Liver (tissue), 3 donors: ENCODE data around the gene ATXN10.

Experiments
- ATF3 ChIP-seq: IDR thresholded peaks from 2 replicates; pipeline ENCODE4 v1.6.1; 2016; ENCODE audit warnings: antibody characterized with exemption
- CTCF ChIP-seq: fragments of 150-350 bp; IDR thresholded peaks from 2 replicates; pipeline ENCODE4 v1.5.1; 2017; ENCODE audit warnings: improper control_type of control experiment, low read depth, low read length; ENCODE audit not compliant: missing input control
- EGR1 ChIP-seq, 2 donors: IDR thresholded peaks; 2 replicates each; pipeline ENCODE4 v1.6.1; 2016 to 2018; ENCODE audit warnings: antibody characterized with exemption in 2 of 2, low read depth in 2 of 2
- FOXA1 ChIP-seq: IDR thresholded peaks from 2 replicates; pipeline ENCODE4 v1.6.1; 2016; ENCODE audit warnings: antibody characterized with exemption
- GABPA ChIP-seq, 2 donors: IDR thresholded peaks in 1 of 2; conservative IDR thresholded peaks in 1 of 2; 2 replicates each; pipeline ENCODE4 v1.6.1; 2016; ENCODE audit warnings: antibody characterized with exemption in 2 of 2, mild to moderate bottlenecking in 1 of 2, moderate library complexity in 1 of 2
- JUND ChIP-seq, 2 donors: IDR thresholded peaks; 2 replicates each; pipeline ENCODE4 v1.6.1; 2016; ENCODE audit warnings: antibody characterized with exemption in 2 of 2
- MAX ChIP-seq: IDR thresholded peaks from 2 replicates; pipeline ENCODE4 v1.6.1; 2016; ENCODE audit warnings: antibody characterized with exemption
- RAD21 ChIP-seq, 2 donors: IDR thresholded peaks; 2 replicates each; pipeline ENCODE4 v1.6.1; 2016; ENCODE audit warnings: antibody characterized with exemption in 2 of 2, mild to moderate bottlenecking in 2 of 2
- REST ChIP-seq: IDR thresholded peaks from 2 replicates; pipeline ENCODE4 v1.6.1; 2016; ENCODE audit warnings: antibody characterized with exemption, mild to moderate bottlenecking
- RXRA ChIP-seq, 2 donors: IDR thresholded peaks; 2 replicates each; pipeline ENCODE4 v1.6.1; 2017 to 2018; ENCODE audit warnings: antibody characterized with exemption in 2 of 2, mild to moderate bottlenecking in 1 of 2
- SP1 ChIP-seq: IDR thresholded peaks from 2 replicates; pipeline ENCODE4 v1.6.1; 2018; ENCODE audit warnings: antibody characterized with exemption, mild to moderate bottlenecking
- TAF1 ChIP-seq: conservative IDR thresholded peaks from 2 replicates; pipeline ENCODE4 v1.6.1; 2016; ENCODE audit warnings: antibody characterized with exemption, mild to moderate bottlenecking
- donor health status: healthy.
- donor health status: healthy.

GRCh38 chr22:45626198-45626651 is 45.4 kb upstream of the ATXN10 start:
- TF ChIP-seq CTCF (no peak), REST (no peak), MAX (no peak), ATF3 (no peak), RAD21 (IDR thresholded peaks at IDR 0.05) (no peak), JUND (IDR thresholded peaks at IDR 0.05) (no peak), RXRA (IDR thresholded peaks at IDR 0.05) (no peak), TAF1 (no peak), SP1 (no peak), FOXA1 (no peak), GABPA (IDR thresholded peaks at IDR 0.05 in 1 of 2, conservative IDR thresholded peaks at IDR 0.05 in 1 of 2) (no peak), EGR1 (IDR thresholded peaks at IDR 0.05; ENCODE audit: low read depth in 2 of 2) (no peak)
